ENCODE data around the gene XYLT1. TPM values are rescaled to one million over a fixed set of nuclear protein-coding genes. Genes with fewer than 3 reads are reported as not detected.

XYLT1 gene
- total and polyA plus RNA-seq, 10 of the 15 experiments (the other 5 are each of a cell fraction or from before 2014, with no cell fraction given), result 0.88 to 14.8 (median 5.8) TPM

DNA sequence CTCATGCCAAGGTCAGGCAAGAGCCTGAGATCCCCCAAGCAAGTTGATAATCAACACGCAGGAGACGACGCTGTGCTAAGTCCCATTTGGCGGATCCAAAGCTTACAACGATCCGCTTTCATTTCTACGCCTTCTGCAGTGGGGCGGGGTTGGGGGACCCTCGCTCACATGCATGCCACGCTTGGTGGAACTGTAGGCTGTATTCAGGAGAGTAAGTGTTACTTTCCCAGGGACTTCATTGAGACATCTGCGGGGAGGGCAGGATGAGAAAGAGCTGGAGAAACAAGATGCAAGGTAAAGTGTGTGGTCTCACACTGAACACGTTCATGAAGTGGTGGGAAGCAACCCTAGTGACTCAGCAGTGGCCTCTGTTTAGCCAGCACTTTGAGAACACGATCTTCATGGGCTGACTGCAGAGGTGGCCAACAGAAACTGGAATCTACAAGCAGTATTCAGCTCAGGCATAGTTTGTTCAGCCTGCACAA, 100.5 kb downstream of the XYLT1 start (continued):
- TF ChIP-seq ZNF217 (IDR thresholded peaks at IDR 0.05) (no peak), RB1 (IDR thresholded peaks at IDR 0.05; ENCODE audit: borderline replicate concordance) (no peak)

DNA sequence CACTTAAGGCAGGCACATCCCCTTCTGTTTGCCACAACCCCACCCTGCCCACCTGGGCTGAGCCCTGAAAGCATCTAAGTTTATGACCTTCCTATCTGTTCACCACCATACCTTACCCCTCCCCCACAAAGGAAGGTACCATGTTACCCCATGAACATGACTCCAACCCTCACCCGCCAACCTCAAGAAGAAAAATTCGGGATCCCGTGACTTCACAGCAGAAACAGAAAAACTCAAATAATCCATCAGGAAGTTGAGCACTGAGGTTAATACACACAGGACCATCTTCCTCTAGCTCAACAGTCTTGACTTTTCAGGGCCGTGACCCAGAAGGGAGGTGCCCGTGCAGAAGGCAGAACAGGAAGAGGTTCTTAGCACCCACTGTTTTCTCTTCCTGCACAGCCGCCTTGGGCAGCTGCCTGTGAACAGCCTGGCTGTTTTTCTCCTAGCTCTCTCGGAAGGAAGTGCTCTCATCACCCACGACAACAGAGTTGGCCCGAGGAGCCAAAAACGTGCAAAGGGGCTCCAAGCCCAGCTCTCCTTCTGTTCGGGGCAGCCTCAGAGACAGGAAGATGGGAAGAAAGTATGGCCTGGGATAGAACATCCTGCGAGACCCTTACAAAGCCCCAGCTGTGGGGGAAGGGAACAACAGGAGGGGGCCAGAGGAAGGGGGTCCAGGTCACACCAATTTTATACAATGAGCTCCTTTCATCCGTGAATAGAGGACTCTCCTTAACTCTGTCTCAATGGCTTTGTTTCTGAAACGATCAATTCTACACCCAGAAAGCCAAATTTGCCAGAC, 101.1 kb downstream of the XYLT1 start:
- DNase-seq (ENCODE audit: low read depth, low spot score), result peak; percentile 53
- ChIA-PET CTCF (interaction anchor here (0.7 to 5.5 kb wide), 12 partner anchors 9 to 109 kb away, joined by 3 to 47 read pairs (median 4); no protein-coding TSS in a partner anchor), RAD21 (ENCODE audit: unreplicated experiment) (interaction anchor here (0.7 to 13.5 kb wide), 20 partner anchors 9 to 301 kb away, joined by 3 to 162 read pairs (median 4); no protein-coding TSS in a partner anchor), SMC1A (ENCODE audit: uncharacterized antibody, unreplicated experiment) (interaction anchor here (0.6 to 22.0 kb wide), 26 partner anchors 8 to 299 kb away, joined by 3 to 303 read pairs (median 5); no protein-coding TSS in a partner anchor), POLR2A (interaction anchor here (0.6 to 4.3 kb wide), 12 partner anchors 9 to 158 kb away, joined by 3 to 46 read pairs (median 6); no protein-coding TSS in a partner anchor)
- peak; percentile 94 for ATAC-seq
- in situ Hi-C loops (cut with MboI), result no loop called here
- Histone ChIP-seq H3K36me3 (ENCODE audit: control insufficient read depth in 2 of 2, insufficient read depth in 2 of 2, low read length in 1 of 2) (no peaks in the 10 kb centered on the region), H3K4me2 (ENCODE audit: control insufficient read depth, insufficient read depth) (peak overlapping the region; percentile 72), H3K27ac (ENCODE audit: control insufficient read depth, insufficient read depth) (peak overlapping the region; percentile 36), H2AFZ (ENCODE audit: control insufficient read depth, low read depth, low read length) (peak overlapping the region; percentile 69), H3K4me3 (peak overlapping the region; percentile 41; the same call in 1 of the 2 replicates), H3K4me1 (ENCODE audit: control insufficient read depth, insufficient read depth, low read length) (peaks cover 52% of the 10 kb centered on the region), H3K9ac (ENCODE audit: control insufficient read depth, insufficient read depth, low read length) (peak overlapping the region; percentile 30), H3K9me3 (replicated peaks; ENCODE audit: control insufficient read depth, insufficient read depth, low read length) (no peaks in the 10 kb centered on the region), H3K79me2 (ENCODE audit: control insufficient read depth, insufficient read depth, low read length) (no peaks in the 10 kb centered on the region), H3K27me3 (replicated peaks in 1 of 2; ENCODE audit: control insufficient read depth in 2 of 2, insufficient read depth in 2 of 2, low read length in 1 of 2) (no peaks in the 10 kb centered on the region), H4K20me1 (ENCODE audit: control insufficient read depth, insufficient read depth) (no peaks in the 10 kb centered on the region)
- peak; percentile 91 for FAIRE-seq
- intact Hi-C loops (cut with micrococcal nuclease; ENCODE audit: unreplicated experiment), result loop anchor here (2.0 to 5.0 kb wide), 3 partner anchors 33 to 98 kb away; no protein-coding TSS in a partner anchor
- TSS peak; percentile 84 for BruUV-seq (replicated peaks)
- WGBS (ENCODE audit: insufficient coverage, insufficient replicate concordance, low lambda C conversion rate, missing lambda C conversion rate), result 22% methylated on average over 14 of the region's 14 CpGs
- TF ChIP-seq, protein P1, sequence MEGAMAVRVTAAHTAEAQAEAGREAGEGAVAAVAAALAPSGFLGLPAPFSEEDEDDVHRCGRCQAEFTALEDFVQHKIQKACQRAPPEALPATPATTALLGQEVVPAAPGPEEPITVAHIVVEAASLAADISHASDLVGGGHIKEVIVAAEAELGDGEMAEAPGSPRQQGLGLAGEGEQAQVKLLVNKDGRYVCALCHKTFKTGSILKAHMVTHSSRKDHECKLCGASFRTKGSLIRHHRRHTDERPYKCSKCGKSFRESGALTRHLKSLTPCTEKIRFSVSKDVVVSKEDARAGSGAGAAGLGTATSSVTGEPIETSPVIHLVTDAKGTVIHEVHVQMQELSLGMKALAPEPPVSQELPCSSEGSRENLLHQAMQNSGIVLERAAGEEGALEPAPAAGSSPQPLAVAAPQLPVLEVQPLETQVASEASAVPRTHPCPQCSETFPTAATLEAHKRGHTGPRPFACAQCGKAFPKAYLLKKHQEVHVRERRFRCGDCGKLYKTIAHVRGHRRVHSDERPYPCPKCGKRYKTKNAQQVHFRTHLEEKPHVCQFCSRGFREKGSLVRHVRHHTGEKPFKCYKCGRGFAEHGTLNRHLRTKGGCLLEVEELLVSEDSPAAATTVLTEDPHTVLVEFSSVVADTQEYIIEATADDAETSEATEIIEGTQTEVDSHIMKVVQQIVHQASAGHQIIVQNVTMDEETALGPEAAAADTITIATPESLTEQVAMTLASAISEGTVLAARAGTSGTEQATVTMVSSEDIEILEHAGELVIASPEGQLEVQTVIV (IDR thresholded peaks at IDR 0.05; ENCODE audit: borderline replicate concordance, partially characterized antibody), result no peak
- TF ChIP-seq, protein P2, sequence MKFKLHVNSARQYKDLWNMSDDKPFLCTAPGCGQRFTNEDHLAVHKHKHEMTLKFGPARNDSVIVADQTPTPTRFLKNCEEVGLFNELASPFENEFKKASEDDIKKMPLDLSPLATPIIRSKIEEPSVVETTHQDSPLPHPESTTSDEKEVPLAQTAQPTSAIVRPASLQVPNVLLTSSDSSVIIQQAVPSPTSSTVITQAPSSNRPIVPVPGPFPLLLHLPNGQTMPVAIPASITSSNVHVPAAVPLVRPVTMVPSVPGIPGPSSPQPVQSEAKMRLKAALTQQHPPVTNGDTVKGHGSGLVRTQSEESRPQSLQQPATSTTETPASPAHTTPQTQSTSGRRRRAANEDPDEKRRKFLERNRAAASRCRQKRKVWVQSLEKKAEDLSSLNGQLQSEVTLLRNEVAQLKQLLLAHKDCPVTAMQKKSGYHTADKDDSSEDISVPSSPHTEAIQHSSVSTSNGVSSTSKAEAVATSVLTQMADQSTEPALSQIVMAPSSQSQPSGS (IDR thresholded peaks at IDR 0.05; ENCODE audit: low read length), result no peak
- TF ChIP-seq RELA (IDR thresholded peaks at IDR 0.05; ENCODE audit: borderline replicate concordance, partially characterized antibody), result no peak
- TF ChIP-seq, protein P3, sequence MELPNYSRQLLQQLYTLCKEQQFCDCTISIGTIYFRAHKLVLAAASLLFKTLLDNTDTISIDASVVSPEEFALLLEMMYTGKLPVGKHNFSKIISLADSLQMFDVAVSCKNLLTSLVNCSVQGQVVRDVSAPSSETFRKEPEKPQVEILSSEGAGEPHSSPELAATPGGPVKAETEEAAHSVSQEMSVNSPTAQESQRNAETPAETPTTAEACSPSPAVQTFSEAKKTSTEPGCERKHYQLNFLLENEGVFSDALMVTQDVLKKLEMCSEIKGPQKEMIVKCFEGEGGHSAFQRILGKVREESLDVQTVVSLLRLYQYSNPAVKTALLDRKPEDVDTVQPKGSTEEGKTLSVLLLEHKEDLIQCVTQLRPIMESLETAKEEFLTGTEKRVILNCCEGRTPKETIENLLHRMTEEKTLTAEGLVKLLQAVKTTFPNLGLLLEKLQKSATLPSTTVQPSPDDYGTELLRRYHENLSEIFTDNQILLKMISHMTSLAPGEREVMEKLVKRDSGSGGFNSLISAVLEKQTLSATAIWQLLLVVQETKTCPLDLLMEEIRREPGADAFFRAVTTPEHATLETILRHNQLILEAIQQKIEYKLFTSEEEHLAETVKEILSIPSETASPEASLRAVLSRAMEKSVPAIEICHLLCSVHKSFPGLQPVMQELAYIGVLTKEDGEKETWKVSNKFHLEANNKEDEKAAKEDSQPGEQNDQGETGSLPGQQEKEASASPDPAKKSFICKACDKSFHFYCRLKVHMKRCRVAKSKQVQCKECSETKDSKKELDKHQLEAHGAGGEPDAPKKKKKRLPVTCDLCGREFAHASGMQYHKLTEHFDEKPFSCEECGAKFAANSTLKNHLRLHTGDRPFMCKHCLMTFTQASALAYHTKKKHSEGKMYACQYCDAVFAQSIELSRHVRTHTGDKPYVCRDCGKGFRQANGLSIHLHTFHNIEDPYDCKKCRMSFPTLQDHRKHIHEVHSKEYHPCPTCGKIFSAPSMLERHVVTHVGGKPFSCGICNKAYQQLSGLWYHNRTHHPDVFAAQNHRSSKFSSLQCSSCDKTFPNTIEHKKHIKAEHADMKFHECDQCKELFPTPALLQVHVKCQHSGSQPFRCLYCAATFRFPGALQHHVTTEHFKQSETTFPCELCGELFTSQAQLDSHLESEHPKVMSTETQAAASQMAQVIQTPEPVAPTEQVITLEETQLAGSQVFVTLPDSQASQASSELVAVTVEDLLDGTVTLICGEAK (IDR thresholded peaks at IDR 0.05; ENCODE audit: borderline replicate concordance), result no peak
- TF ChIP-seq, protein P4, sequence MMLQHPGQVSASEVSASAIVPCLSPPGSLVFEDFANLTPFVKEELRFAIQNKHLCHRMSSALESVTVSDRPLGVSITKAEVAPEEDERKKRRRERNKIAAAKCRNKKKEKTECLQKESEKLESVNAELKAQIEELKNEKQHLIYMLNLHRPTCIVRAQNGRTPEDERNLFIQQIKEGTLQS (IDR thresholded peaks at IDR 0.05; ENCODE audit: borderline replicate concordance, extremely low read depth, low read depth, low read length), result no peak
- TF ChIP-seq CREB1 (IDR thresholded peaks at IDR 0.05; ENCODE audit: low read depth), result no peak
- TF ChIP-seq TCF3 (IDR thresholded peaks at IDR 0.05; ENCODE audit: borderline replicate concordance, insufficient read depth, low read depth, low read length), result no peak
- TF ChIP-seq SIN3A (IDR thresholded peaks at IDR 0.05; ENCODE audit: low read depth, low read length), result no peak
- TF ChIP-seq RAD21 (IDR thresholded peaks at IDR 0.05; ENCODE audit: insufficient read depth, low read depth, low read length), result no peak

Data from GM12878 (cell line).